Neural crest cell (in vitro differentiated cells): Measurements from ENCODE around the gene XPNPEP2. TPM values are rescaled to one million over a fixed set of nuclear protein-coding genes. Genes with fewer than 3 reads are reported as not detected.

Experiments
- DNase-seq: peaks from one replicate; pipeline ENCODE4 v3.0.0; 2021; ENCODE audit warnings: low read depth, mixed read lengths, low spot score
- H3K27ac Mint-ChIP-seq: one replicate; pipeline ENCODE4 v1.8.0; 2021; ENCODE audit warnings: mild to moderate bottlenecking, mixed read lengths; ENCODE audit not compliant: unreplicated experiment
- H3K27me3 Mint-ChIP-seq: 2 replicates; pipeline ENCODE4 v1.8.0; 2021; ENCODE audit warnings: low read depth, mild to moderate bottlenecking, mixed read lengths
- H3K36me3 Mint-ChIP-seq: 2 replicates; pipeline ENCODE4 v1.8.0; 2021; ENCODE audit warnings: low read depth, mild to moderate bottlenecking, mixed read lengths
- H3K4me1 Mint-ChIP-seq: 2 replicates; pipeline ENCODE4 v1.8.0; 2021; ENCODE audit warnings: mixed read lengths
- H3K4me3 Mint-ChIP-seq: one replicate; pipeline ENCODE4 v1.8.0; 2021; ENCODE audit warnings: mild to moderate bottlenecking, mixed read lengths
- H3K9me3 Mint-ChIP-seq: 2 replicates; pipeline ENCODE4 v1.8.0; 2021; ENCODE audit warnings: mixed read lengths
- CTCF ChIP-seq: fragments of 200-600 bp; sonication (generic); conservative IDR thresholded peaks from 2 replicates; pipeline ENCODE4 v1.5.0; 2021; ENCODE audit warnings: antibody characterized with exemption, mild to moderate bottlenecking
- total RNA-seq: library from RNA; stranded (reverse); gene quantifications from 2 replicates; pipeline ENCODE4 v1.2.1, GENCODE V29; 2021

Gene XPNPEP2
- total RNA-seq, 1 donor from 2014 or later, result 0.40 TPM

GRCh38 chrX:129808829-129809796 lies 70.3 kb downstream of the XPNPEP2 start:
- Mint-ChIP-seq H3K27me3 (no peaks in the 10 kb centered on the region), H3K27ac (no peak overlapping the region), H3K4me3 (no peak overlapping the region), H3K4me1 (no peaks in the 10 kb centered on the region), H3K9me3 (peaks cover 13% of the 10 kb centered on the region), H3K36me3 (peaks cover 35% of the 10 kb centered on the region)
- no peak for DNase-seq
- no peak for TF ChIP-seq CTCF

GRCh38 chrX:129813662-129814368 lies 75.0 kb downstream of the XPNPEP2 start:
- no peaks in the 10 kb centered on the region for H3K27me3 Mint-ChIP-seq
- no peak for DNase-seq
- peaks cover 13% of the 10 kb centered on the region for H3K9me3 Mint-ChIP-seq
- H3K27ac Mint-ChIP-seq, result no peak overlapping the region
- H3K4me1 Mint-ChIP-seq, result no peaks in the 10 kb centered on the region
- no peak overlapping the region for H3K4me3 Mint-ChIP-seq
- no peak for TF ChIP-seq CTCF
- peaks cover 31% of the 10 kb centered on the region for H3K36me3 Mint-ChIP-seq

- Mint-ChIP-seq H3K4me1 (no peaks in the 10 kb centered on the region), H3K36me3 (peaks cover 21% of the 10 kb centered on the region), H3K27me3 (no peaks in the 10 kb centered on the region), H3K4me3 (no peak overlapping the region), H3K9me3 (peaks cover 11% of the 10 kb centered on the region), H3K27ac (no peak overlapping the region)
- no peak for TF ChIP-seq CTCF
- DNase-seq, result no peak
These were observed 79.3 kb downstream of the XPNPEP2 start for GRCh38 chrX:129818123-129818522.

Other genes with a start within 250 kb of the XPNPEP2 start
- gene SMARCA1, start 215.5 kb upstream of the XPNPEP2 start, total RNA-seq, result 122 and 123 TPM in 2 replicates
- 41.6 and 43.1 TPM in 2 replicates for gene OCRL, start 198.7 kb upstream of the XPNPEP2 start, total RNA-seq
- gene APLN, start 84.0 kb upstream of the XPNPEP2 start, total RNA-seq, result 1.2 and 1.3 TPM in 2 replicates
- not detected in 2 replicates for gene SASH3, start 41.0 kb downstream of the XPNPEP2 start, total RNA-seq
- 25.0 and 27.9 TPM in 2 replicates for gene ZDHHC9, start 104.9 kb downstream of the XPNPEP2 start, total RNA-seq
- gene UTP14A, start 167.2 kb downstream of the XPNPEP2 start, total RNA-seq, result 24.1 and 26.3 TPM in 2 replicates
- gene BCORL1, start 243.7 kb downstream of the XPNPEP2 start, total RNA-seq, result 46.2 and 53.7 TPM in 2 replicates